DND-41 (cell line): ENCODE results near the gene GRP.

Experiments used
- ATAC-seq: fragments of 200-7000 bp; cut with Tn5 transposase; 3 replicates; pipeline ENCODE4 v1.9.1; 2021; ENCODE audit warnings: low read depth; ENCODE audit not compliant: insufficient read depth
- DNase-seq: peaks from one replicate; pipeline ENCODE4 v3.0.0-alpha.2; 2020
- H2AFZ ChIP-seq: 2 replicates; pipeline ENCODE4 v1.6.0; 2012; ENCODE audit warnings: low read depth, low read length
- H3K27ac ChIP-seq: 2 replicates; pipeline ENCODE4 v1.5.1; 2012; ENCODE audit warnings: low read length, inconsistent platforms
- H3K27me3 ChIP-seq: fragments of 200-600 bp; sonication (generic); 2 replicates; pipeline ENCODE4 v1.6.0; 2012; ENCODE audit warnings: low read length, mild to moderate bottlenecking, inconsistent platforms; ENCODE audit not compliant: insufficient read depth, poor library complexity
- H3K36me3 ChIP-seq: 2 replicates; pipeline ENCODE4 v1.5.1; 2012; ENCODE audit warnings: low read length, inconsistent platforms; ENCODE audit not compliant: insufficient read depth
- H3K4me1 ChIP-seq: 2 replicates; pipeline ENCODE4 v1.5.1; 2012; ENCODE audit warnings: mild to moderate bottlenecking, low read length; ENCODE audit not compliant: insufficient read depth
- H3K4me2 ChIP-seq: 2 replicates; pipeline ENCODE4 v1.6.0; 2012; ENCODE audit warnings: mild to moderate bottlenecking, moderate library complexity, low read length, inconsistent platforms; ENCODE audit not compliant: insufficient read depth
- H3K4me3 ChIP-seq, 2 experiments: fragments of 200-600 bp in 1 of 2; shearing (Covaris generic) in 1 of 2; 2 replicates each; pipeline ENCODE4 v1.5.1; 2012 to 2016; ENCODE audit warnings: inconsistent platforms in 2 of 2, low read length in 2 of 2, mild to moderate bottlenecking in 2 of 2, low read depth in 1 of 2, moderate library complexity in 1 of 2
- H3K79me2 ChIP-seq: 2 replicates; pipeline ENCODE4 v1.6.0; 2012; ENCODE audit warnings: low read length, inconsistent platforms; ENCODE audit not compliant: insufficient read depth
- H3K9ac ChIP-seq: 2 replicates; pipeline ENCODE4 v1.6.0; 2012; ENCODE audit warnings: low read depth, mild to moderate bottlenecking, inconsistent platforms, low read length, moderate library complexity
- H3K9me3 ChIP-seq: 2 replicates; pipeline ENCODE4 v1.5.1; 2012; ENCODE audit warnings: low read length, moderate library complexity, mild to moderate bottlenecking, inconsistent platforms; ENCODE audit not compliant: insufficient read depth, severe bottlenecking
- H4K20me1 ChIP-seq: 2 replicates; pipeline ENCODE4 v1.6.0; 2012; ENCODE audit warnings: low read length; ENCODE audit not compliant: insufficient read depth
- CTCF ChIP-seq: IDR thresholded peaks from 2 replicates; pipeline ENCODE4 v1.5.1; 2012; ENCODE audit warnings: borderline replicate concordance, low read length, moderate library complexity, mild to moderate bottlenecking; ENCODE audit not compliant: poor library complexity, severe bottlenecking; ENCODE audit errors: extremely low read depth
- EZH2 ChIP-seq: IDR thresholded peaks from 3 replicates; pipeline ENCODE4 v1.6.1; 2012; ENCODE audit warnings: borderline replicate concordance, low read depth, mild to moderate bottlenecking, moderate library complexity, low read length, inconsistent platforms; ENCODE audit not compliant: severe bottlenecking

The GRP gene

GRCh38 chr18:59273759-59274532 lies 54.0 kb downstream of the GRP start:
- Histone ChIP-seq H3K27me3 (peaks cover 12% of the 10 kb centered on the region), H3K4me2 (no peak overlapping the region), H3K36me3 (no peaks in the 10 kb centered on the region), H4K20me1 (no peaks in the 10 kb centered on the region), H3K27ac (no peak overlapping the region), H3K4me3 (no peak overlapping the region), H2AFZ (no peak overlapping the region), H3K4me1 (no peaks in the 10 kb centered on the region), H3K9me3 (no peaks in the 10 kb centered on the region), H3K9ac (no peak overlapping the region), H3K79me2 (no peaks in the 10 kb centered on the region)
- ATAC-seq (no peak), DNase-seq (no peak)
- TF ChIP-seq CTCF, result no peak
- no peak for TF ChIP-seq EZH2

GRCh38 chr18:59274533-59274928 lies 54.6 kb downstream of the GRP start:
- peaks cover 12% of the 10 kb centered on the region for H3K27me3 ChIP-seq

GRCh38 chr18:59275406-59275949 lies 55.5 kb downstream of the GRP start:
- Histone ChIP-seq H3K27me3 (peaks cover 8% of the 10 kb centered on the region), H2AFZ (no peak overlapping the region), H3K36me3 (no peaks in the 10 kb centered on the region), H3K79me2 (no peaks in the 10 kb centered on the region), H3K9ac (no peak overlapping the region), H3K4me1 (no peaks in the 10 kb centered on the region), H3K4me2 (no peak overlapping the region), H4K20me1 (no peaks in the 10 kb centered on the region), H3K9me3 (no peaks in the 10 kb centered on the region), H3K4me3 (no peak overlapping the region), H3K27ac (no peak overlapping the region)
- DNase-seq (no peak), ATAC-seq (no peak)
- TF ChIP-seq EZH2, result no peak
- no peak for TF ChIP-seq CTCF

More at GRCh38 chr18:59274533-59274928, 54.6 kb downstream of the GRP start:
- ATAC-seq (no peak), DNase-seq (no peak)
- H3K9me3 ChIP-seq, result no peaks in the 10 kb centered on the region
- H3K4me2 ChIP-seq, result no peak overlapping the region
- H3K9ac ChIP-seq, result no peak overlapping the region
- no peaks in the 10 kb centered on the region for H3K79me2 ChIP-seq
- no peak overlapping the region for H3K4me3 ChIP-seq
- no peak for TF ChIP-seq EZH2
- TF ChIP-seq CTCF, result no peak
- H3K36me3 ChIP-seq, result no peaks in the 10 kb centered on the region
- H3K27ac ChIP-seq, result no peak overlapping the region
- no peaks in the 10 kb centered on the region for H4K20me1 ChIP-seq
- H2AFZ ChIP-seq, result no peak overlapping the region
- no peaks in the 10 kb centered on the region for H3K4me1 ChIP-seq
